Thyroid gland (tissue), 4 donors: ENCODE measurements around the gene HSD17B4.

Experiments
- POLR2A ChIP-seq, 2 donors: fragments of 450-650 bp; IDR thresholded peaks; one replicate each; pipeline ENCODE4 v1.6.1; 2017; ENCODE audit warnings: antibody characterized with exemption in 2 of 2, mild to moderate bottlenecking in 2 of 2, moderate library complexity in 1 of 2
- TF ChIP-seq, protein P1 (sequence below), 6 experiments: fragments of 200-600 bp in 3 of 6; fragments of 450-650 bp in 3 of 6; sonication (generic) in 3 of 6; IDR thresholded peaks; one replicate each; pipeline ENCODE4 v1.5.1; 2016 to 2019; ENCODE audit warnings: antibody characterized with exemption in 6 of 6, mild to moderate bottlenecking in 2 of 6, inconsistent platforms in 1 of 6, moderate library complexity in 1 of 6

DNA sequence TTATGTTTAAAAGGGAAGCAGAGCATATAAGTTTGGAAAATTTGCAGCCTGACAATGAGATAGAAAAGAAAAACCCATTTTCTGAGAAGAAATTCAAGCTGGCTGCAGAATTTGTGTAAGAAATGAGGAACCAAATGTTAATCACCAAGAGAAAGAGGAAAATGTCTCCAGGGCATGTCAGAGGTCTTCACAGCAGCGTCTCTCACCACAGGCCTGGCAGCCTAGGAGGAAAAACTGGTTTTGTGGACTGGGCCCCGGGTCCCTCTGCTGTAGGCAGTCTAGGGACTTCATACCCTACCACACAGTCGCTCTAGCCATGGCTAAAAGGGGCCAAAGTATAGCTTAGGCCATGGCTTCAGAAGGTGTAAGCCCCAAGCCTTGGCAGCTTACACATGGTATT lies 32.1 kb upstream of the HSD17B4 start:
- TF ChIP-seq, protein P1, sequence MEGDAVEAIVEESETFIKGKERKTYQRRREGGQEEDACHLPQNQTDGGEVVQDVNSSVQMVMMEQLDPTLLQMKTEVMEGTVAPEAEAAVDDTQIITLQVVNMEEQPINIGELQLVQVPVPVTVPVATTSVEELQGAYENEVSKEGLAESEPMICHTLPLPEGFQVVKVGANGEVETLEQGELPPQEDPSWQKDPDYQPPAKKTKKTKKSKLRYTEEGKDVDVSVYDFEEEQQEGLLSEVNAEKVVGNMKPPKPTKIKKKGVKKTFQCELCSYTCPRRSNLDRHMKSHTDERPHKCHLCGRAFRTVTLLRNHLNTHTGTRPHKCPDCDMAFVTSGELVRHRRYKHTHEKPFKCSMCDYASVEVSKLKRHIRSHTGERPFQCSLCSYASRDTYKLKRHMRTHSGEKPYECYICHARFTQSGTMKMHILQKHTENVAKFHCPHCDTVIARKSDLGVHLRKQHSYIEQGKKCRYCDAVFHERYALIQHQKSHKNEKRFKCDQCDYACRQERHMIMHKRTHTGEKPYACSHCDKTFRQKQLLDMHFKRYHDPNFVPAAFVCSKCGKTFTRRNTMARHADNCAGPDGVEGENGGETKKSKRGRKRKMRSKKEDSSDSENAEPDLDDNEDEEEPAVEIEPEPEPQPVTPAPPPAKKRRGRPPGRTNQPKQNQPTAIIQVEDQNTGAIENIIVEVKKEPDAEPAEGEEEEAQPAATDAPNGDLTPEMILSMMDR (IDR thresholded peaks at IDR 0.05), result no peak
- no peak for TF ChIP-seq POLR2A (IDR thresholded peaks at IDR 0.05)
